Thymus (tissue), 11 donors: ENCODE measurements around the gene OR10T2. TPM values are rescaled to one million over a fixed set of nuclear protein-coding genes. Genes with fewer than 3 reads are reported as not detected.
"Not testable (repeated sequence)": the region's sequence is repeated elsewhere in the genome, so short reads cannot be mapped to it uniquely, and the experiment has no call there.

ENCODE experiments used
- DNase-seq, 9 donors: peaks; one replicate each; pipeline ENCODE4 v3.0.0-alpha.2; 2013; ENCODE audit warnings: low spot score in 9 of 9, low read depth in 6 of 9, missing footprints in 1 of 9
- H3K27ac ChIP-seq, 2 donors: one replicate each; pipeline ENCODE4 v1.5.1; 2013; ENCODE audit warnings: control low read depth in 1 of 2, low read depth in 1 of 2, low read length in 1 of 2, mild to moderate bottlenecking in 1 of 2, moderate library complexity in 1 of 2
- H3K27me3 ChIP-seq, 2 donors: one replicate each; pipeline ENCODE4 v1.5.1; 2013; ENCODE audit warnings: low read length in 1 of 2; ENCODE audit not compliant: control insufficient read depth in 2 of 2, insufficient read depth in 1 of 2
- H3K36me3 ChIP-seq, 2 donors: one replicate each; pipeline ENCODE4 v1.5.1; 2013; ENCODE audit warnings: low read length in 1 of 2, mild to moderate bottlenecking in 1 of 2, moderate library complexity in 1 of 2; ENCODE audit not compliant: control insufficient read depth in 2 of 2, insufficient read depth in 2 of 2
- H3K4me1 ChIP-seq, 2 donors: one replicate each; pipeline ENCODE4 v1.5.1; 2013; ENCODE audit warnings: low read length in 2 of 2; ENCODE audit not compliant: control insufficient read depth in 2 of 2, insufficient read depth in 2 of 2
- H3K4me3 ChIP-seq, 2 donors: one replicate each; pipeline ENCODE4 v1.5.1; 2013; ENCODE audit warnings: low read length in 2 of 2, control low read depth in 1 of 2, mild to moderate bottlenecking in 1 of 2
- H3K9me3 ChIP-seq, 2 donors: one replicate each; pipeline ENCODE4 v1.5.1; 2013; ENCODE audit warnings: low read length in 1 of 2, mild to moderate bottlenecking in 1 of 2; ENCODE audit not compliant: control insufficient read depth in 2 of 2, insufficient read depth in 1 of 2
- WGBS: extraction: QIAGEN DNeasy Blood & Tissue Kit; methylation state at CpG from one replicate; pipeline ENCODE4 v1.1.7; 2013; 5-methylcytosine and 5-hydroxymethylcytosine counted together
- polyA plus RNA-seq: library from polyadenylated mRNA; stranded (reverse); fragments of 200-250 nt; gene quantifications from one replicate; pipeline ENCODE4 v1.2.3, GENCODE V29; 2013
- total RNA-seq: library from RNA; stranded (reverse); fragments of 120-200 nt; gene quantifications from one replicate; pipeline ENCODE4 v1.2.4, GENCODE V29; 2013
- donor health status: healthy.

Gene OR10T2
- total and polyA plus RNA-seq, 2 donors = 0.02 to 1.2 TPM

DNA sequence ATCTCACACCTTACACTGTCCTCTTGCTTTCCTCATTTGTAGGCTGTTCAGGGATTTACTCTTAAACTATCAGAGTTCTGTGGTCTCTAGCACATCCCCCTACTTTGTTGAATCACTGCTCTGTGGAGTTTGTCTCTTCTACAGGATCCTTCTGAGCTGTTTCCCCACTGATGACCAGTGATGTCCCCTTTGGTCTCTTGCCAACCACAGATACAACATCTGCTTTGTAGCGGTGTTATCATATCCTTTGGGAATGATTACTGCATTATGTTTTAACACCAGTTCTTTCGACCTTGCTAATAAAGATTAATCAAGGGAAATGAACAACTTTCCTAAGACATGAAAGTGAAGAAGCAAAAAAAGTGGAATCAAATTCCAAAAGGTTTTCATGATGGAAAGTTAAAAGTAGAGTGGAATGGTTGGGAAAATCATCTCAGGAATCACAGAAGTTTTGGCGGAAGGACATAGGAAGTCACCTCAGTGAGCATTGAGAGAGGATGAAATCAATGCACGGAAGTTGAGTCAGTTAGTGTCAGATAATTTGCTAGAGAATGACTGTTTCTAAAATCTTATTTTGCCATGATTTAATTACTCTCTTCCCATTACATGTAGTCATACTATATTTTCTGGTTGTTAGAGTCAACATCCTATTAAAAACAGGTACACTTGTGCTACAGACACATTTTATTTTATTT lies 15.5 kb upstream of the OR10T2 start:
- H3K36me3 ChIP-seq = no peaks in the 10 kb centered on the region
- no peak for DNase-seq
- H3K27me3 ChIP-seq = no peaks in the 10 kb centered on the region
- no peak overlapping the region for H3K27ac ChIP-seq
- 95% methylated on average over 4 of the region's 4 CpGs for WGBS
- no peaks in the 10 kb centered on the region for H3K9me3 ChIP-seq
- no peak overlapping the region for H3K4me3 ChIP-seq
- peaks cover 5 to 6% of the 10 kb centered on the region in 2 donors for H3K4me1 ChIP-seq

DNA sequence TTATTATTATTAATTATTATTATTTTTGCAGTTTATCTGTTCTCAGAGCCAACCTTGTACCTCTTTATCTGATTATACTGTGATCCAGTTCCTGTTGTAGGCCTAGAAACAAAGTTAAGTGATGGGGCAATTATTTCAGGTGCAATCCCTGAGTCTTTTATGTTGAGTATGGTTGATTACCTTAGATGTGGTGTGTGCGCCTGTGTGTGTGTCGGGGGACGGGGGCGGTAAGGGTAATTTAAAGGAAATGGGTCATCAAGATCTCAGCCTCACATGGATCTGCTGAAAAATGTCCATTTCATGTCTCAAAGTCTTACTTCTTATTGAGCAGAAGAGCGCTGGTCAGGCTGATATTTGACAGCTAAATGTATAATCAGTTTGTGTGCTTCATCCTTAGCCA lies 7.8 kb upstream of the OR10T2 start:
- peak in 3 of 9 donors; percentile 68 to 82 (median 73) for DNase-seq
- WGBS = 17% methylated on average over 5 of the region's 5 CpGs
- Histone ChIP-seq H3K4me3 (no peak overlapping the region), H3K9me3 (no peaks in the 10 kb centered on the region), H3K27me3 (no peaks in the 10 kb centered on the region), H3K36me3 (no peaks in the 10 kb centered on the region), H3K27ac (no peak overlapping the region), H3K4me1 (peaks cover 18 to 24% of the 10 kb centered on the region in 2 donors)

DNA sequence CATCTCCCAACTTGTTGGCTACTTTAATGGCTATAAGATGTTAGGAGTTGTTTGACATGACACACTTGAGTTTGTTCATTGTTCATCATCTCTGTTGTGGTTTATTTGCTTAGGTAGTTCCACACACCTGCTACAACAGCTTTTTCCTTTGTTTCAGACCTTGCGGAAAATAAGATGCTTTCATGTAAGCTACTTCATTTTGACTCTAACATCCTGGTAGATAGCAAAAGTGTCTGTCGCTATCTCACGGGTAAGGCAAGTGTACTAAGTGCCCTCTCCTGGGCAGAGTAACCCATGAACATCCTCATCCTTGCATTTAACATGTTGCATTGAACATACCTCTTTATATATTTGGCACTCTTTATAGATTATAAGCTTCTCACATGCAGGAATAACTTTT lies 1.6 kb upstream of the OR10T2 start:
- 6% methylated on average over 3 of the region's 3 CpGs for WGBS
- peak overlapping the region in 1 of 2 donors; percentile 92 for H3K27ac ChIP-seq
- H3K27me3 ChIP-seq = no peaks in the 10 kb centered on the region
- DNase-seq = peak in 8 of 9 donors; percentile 68 to 96 (median 88)
- H3K4me3 ChIP-seq = peak overlapping the region; percentile 12 to 35
- H3K9me3 ChIP-seq = no peaks in the 10 kb centered on the region
- peaks cover 18 to 31% of the 10 kb centered on the region in 2 donors for H3K4me1 ChIP-seq
- H3K36me3 ChIP-seq = no peaks in the 10 kb centered on the region

DNA sequence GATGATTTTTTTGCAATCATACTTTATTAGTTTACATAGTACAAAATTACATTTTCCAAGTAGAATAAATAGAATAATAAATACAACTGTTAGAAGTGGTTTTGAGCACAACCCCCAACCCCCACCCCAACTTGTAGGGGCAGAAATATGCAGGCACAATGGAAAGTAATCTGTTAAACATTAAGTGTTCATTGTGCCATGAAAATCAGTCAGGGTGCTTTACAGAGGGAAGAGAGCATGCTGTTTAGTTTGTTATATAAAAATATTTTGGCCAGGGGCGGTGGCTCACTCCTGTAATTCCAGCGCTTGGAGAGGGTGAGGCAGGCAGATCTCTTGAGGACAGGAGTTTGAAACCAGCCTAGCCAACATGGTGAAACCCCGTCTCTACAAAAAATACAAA lies 2.6 kb downstream of the OR10T2 start:
- H3K4me1 ChIP-seq = peaks cover 11 to 22% of the 10 kb centered on the region in 2 donors
- no peak for DNase-seq
- H3K36me3 ChIP-seq = no peaks in the 10 kb centered on the region
- H3K27me3 ChIP-seq = no peaks in the 10 kb centered on the region
- H3K4me3 ChIP-seq = no peak overlapping the region
- H3K9me3 ChIP-seq = no peaks in the 10 kb centered on the region
- no peak overlapping the region for H3K27ac ChIP-seq
- WGBS = 98% methylated on average over 3 of the region's 3 CpGs

DNA sequence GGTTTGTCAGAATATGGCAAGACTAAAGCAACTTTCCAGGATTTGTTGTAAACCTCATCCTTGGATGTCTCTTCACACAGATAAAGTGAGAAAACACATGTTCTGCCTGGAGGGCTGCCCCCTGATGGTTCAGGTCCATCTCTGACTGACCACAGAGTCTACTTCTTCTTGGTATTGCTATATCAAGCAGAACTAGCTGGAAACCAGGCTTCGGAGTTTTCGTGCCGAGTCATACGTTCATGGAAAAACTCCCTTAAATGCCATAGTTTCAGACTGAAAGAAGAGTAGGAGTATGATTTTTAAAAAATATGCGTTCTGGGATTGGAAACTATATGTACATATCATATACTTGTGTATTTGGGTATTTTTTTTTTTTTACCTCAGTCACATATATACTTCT lies 5.8 kb downstream of the OR10T2 start:
- Histone ChIP-seq H3K4me3 (no peak overlapping the region), H3K4me1 (peaks cover 16 to 23% of the 10 kb centered on the region in 2 donors), H3K36me3 (no peaks in the 10 kb centered on the region), H3K27me3 (no peaks in the 10 kb centered on the region), H3K9me3 (no peaks in the 10 kb centered on the region), H3K27ac (no peak overlapping the region)
- DNase-seq = no peak
- 95% methylated on average over 5 of the region's 5 CpGs for WGBS

DNA sequence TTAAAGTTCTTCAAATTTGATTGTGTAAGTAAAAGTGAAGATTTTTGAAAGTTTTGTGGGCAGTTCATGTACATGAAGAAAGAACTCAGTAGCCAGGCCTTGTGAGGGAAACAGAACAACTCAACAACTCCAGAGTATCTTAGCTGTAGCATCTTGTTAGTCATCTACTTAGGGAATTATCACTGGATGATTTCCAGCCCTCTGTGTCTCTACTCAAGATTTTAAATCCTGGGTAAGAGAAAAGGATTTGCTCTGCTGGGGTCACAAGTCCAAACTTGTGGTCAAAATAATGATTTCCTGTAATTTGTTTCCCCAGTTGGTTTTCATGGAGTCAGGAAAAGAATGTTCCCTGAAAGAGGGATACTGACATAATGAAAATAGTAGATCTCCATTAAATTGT lies 8.2 kb downstream of the OR10T2 start:
- Histone ChIP-seq H3K9me3 (no peaks in the 10 kb centered on the region), H3K27ac (peak overlapping the region in 1 of 2 donors; percentile 69), H3K36me3 (no peaks in the 10 kb centered on the region), H3K4me3 (no peak overlapping the region), H3K4me1 (peaks cover 12% of the 10 kb centered on the region in 2 donors), H3K27me3 (no peaks in the 10 kb centered on the region)
- no peak for DNase-seq

DNA sequence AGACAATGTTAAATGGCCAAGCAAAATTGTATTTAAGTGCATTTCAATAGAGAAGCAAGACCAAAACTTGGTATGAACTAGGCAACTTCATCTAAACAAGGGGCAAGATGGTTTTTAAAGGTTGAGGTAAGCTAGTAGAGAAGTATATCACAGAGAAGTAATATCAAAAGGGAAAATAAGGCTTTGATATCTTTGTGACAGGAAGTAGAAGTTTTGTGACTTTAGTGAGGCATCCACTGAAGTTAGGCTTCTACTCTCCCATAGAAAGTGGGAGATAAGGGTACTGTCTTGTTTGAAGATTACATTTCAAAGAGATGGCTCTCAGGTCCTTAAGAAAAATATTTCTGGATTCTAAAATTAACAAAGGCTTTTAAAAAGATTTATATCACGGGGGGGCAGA lies 8.9 kb downstream of the OR10T2 start:
- peaks cover 8% of the 10 kb centered on the region in 2 donors for H3K4me1 ChIP-seq
- peak overlapping the region in 1 of 2 donors; percentile 69 for H3K27ac ChIP-seq
- H3K36me3 ChIP-seq = no peaks in the 10 kb centered on the region
- no peaks in the 10 kb centered on the region for H3K9me3 ChIP-seq
- H3K27me3 ChIP-seq = no peaks in the 10 kb centered on the region
- H3K4me3 ChIP-seq = no peak overlapping the region
- WGBS = 69% methylated on average over 1 of the region's 1 CpG
- DNase-seq = peak in 1 of 9 donors; percentile 66

DNA sequence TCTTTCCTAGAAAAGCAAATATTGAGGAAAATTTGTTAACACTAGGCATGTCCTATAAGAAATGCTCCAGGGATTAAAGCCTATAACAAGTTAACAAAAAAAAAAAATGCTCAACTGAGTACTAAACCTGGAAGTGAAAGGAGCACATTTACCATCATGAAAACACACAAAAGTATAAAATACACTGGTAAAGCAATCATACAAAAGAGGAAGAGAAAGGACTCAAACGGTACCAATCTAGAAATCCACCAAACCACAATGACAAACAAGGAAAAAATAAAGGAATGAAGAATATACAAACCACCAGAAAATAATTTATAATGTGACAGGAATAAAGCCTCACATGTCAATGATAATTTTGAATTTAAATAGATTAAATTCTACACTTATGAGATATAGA lies 24.4 kb downstream of the OR10T2 start:
- Histone ChIP-seq H3K9me3 (peaks cover 2 to 24% of the 10 kb centered on the region in 2 donors), H3K4me3 (no peak overlapping the region), H3K4me1 (no peaks in the 10 kb centered on the region), H3K36me3 (peaks cover 5 to 6% of the 10 kb centered on the region in 2 donors), H3K27ac (no peak overlapping the region), H3K27me3 (no peaks in the 10 kb centered on the region)
- no peak for DNase-seq
- WGBS = 19% methylated on average over 1 of the region's 1 CpG

DNA sequence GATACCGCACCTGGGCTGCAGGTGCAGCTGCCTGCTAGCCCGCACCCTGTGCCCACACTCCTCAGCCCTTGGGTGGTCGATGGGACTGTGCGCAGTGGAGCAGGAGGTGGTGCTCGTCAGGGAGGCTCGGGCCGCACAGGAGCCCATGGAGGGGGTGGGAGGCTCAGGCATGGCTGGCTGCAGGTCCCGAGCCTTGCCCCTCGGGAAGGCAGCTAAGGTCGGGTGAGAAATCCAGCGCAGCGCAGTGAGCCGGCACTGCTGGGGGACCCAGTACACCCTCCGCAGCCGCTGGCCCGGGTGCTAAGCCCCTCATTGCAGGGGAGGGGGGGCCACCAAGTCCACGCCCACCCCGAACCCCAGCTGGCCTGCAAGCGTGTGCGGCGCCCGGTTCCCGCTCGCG lies 25.2 kb downstream of the OR10T2 start:
- not testable (repeated sequence) for DNase-seq
- 97% methylated on average over 25 of the region's 25 CpGs for WGBS

More for the DNA sequence above, 25.2 kb downstream of the OR10T2 start:
- not testable (repeated sequence) for H3K27me3 ChIP-seq, H3K36me3 ChIP-seq, H3K4me1 ChIP-seq, H3K27ac ChIP-seq, H3K4me3 ChIP-seq
- H3K9me3 ChIP-seq = peaks cover 2 to 25% of the 10 kb centered on the region in 2 donors
